Measurements from ENCODE around the gene EIF4E3.

EIF4E3 gene

GRCh38 chr3:71713041-71713440 is 12.2 kb downstream of the EIF4E3 start:
- Histone ChIP-seq H3K27me3 (ENCODE audit: insufficient read depth, poor library complexity, severe bottlenecking) (no peaks in the 10 kb centered on the region), H3K4me3 (replicated peaks; ENCODE audit: insufficient read depth, low read length) (no peak overlapping the region), H3K27ac (replicated peaks) (no peak overlapping the region)
- no peak for TF ChIP-seq POLR2AphosphoS5 (IDR thresholded peaks at IDR 0.05; ENCODE audit: low read depth)
- no peak for TF ChIP-seq SPI1 (IDR thresholded peaks at IDR 0.05; ENCODE audit: borderline replicate concordance, low read depth)
- TF ChIP-seq, protein P1, sequence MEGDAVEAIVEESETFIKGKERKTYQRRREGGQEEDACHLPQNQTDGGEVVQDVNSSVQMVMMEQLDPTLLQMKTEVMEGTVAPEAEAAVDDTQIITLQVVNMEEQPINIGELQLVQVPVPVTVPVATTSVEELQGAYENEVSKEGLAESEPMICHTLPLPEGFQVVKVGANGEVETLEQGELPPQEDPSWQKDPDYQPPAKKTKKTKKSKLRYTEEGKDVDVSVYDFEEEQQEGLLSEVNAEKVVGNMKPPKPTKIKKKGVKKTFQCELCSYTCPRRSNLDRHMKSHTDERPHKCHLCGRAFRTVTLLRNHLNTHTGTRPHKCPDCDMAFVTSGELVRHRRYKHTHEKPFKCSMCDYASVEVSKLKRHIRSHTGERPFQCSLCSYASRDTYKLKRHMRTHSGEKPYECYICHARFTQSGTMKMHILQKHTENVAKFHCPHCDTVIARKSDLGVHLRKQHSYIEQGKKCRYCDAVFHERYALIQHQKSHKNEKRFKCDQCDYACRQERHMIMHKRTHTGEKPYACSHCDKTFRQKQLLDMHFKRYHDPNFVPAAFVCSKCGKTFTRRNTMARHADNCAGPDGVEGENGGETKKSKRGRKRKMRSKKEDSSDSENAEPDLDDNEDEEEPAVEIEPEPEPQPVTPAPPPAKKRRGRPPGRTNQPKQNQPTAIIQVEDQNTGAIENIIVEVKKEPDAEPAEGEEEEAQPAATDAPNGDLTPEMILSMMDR (IDR thresholded peaks at IDR 0.05; ENCODE audit: insufficient read depth, low read length), result no peak
- TF ChIP-seq REST (IDR thresholded peaks at IDR 0.05; ENCODE audit: insufficient replicate concordance, low read depth), result no peak
- no peak for TF ChIP-seq GABPA (IDR thresholded peaks at IDR 0.05; ENCODE audit: low read depth)
- no peak for DNase-seq (ENCODE audit: low read depth in 1 of 2, low spot score in 1 of 2)

DNA sequence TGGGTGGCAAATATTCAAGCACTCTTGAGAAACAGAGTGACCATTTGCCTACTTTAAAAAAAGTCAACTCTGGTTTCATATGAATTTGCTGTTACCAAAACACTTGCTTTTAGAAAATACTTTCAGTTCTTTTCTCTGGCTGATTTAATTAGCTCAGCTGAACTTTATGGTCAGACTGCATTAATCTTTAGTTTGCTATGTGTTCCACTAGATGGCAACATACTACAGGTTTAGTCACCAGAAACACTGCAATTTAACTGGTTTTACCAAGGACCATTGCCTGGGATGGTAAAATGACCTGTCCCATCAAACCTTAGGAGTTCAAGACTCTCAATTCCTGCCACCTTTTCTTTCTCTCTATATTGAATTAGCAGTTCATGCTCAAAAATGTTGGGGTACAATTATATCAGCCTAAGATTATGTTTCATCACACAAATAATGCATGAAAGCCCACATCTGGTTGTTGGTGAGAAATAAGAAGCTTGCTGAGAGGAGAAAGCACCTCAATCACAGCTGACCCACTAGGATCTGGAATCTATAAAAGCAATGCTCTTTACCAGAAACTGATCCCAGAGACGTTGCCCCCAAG is 14.2 kb downstream of the EIF4E3 start:
- H3K27me3 ChIP-seq (ENCODE audit: insufficient read depth, poor library complexity, severe bottlenecking), result no peaks in the 10 kb centered on the region
- H3K27ac ChIP-seq (replicated peaks), result no peak overlapping the region
- no peak overlapping the region for H3K4me3 ChIP-seq (replicated peaks; ENCODE audit: insufficient read depth, low read length)
- TF ChIP-seq, protein P1 (IDR thresholded peaks at IDR 0.05; ENCODE audit: insufficient read depth, low read length), result peak; percentile 39
- TF ChIP-seq SPI1 (IDR thresholded peaks at IDR 0.05; ENCODE audit: borderline replicate concordance, low read depth), result no peak
- peak in 1 of 2 experiments; percentile 30 for DNase-seq (ENCODE audit: low read depth in 1 of 2, low spot score in 1 of 2)

- no peaks in the 10 kb centered on the region for H3K27me3 ChIP-seq (ENCODE audit: insufficient read depth, poor library complexity, severe bottlenecking)
- no peak overlapping the region for H3K27ac ChIP-seq (replicated peaks)
- peak; percentile 83 for TF ChIP-seq REST (IDR thresholded peaks at IDR 0.05; ENCODE audit: insufficient replicate concordance, low read depth)
- no peak for TF ChIP-seq GABPA (IDR thresholded peaks at IDR 0.05; ENCODE audit: low read depth)
- H3K4me3 ChIP-seq (replicated peaks; ENCODE audit: insufficient read depth, low read length), result no peak overlapping the region
- DNase-seq (ENCODE audit: low read depth in 1 of 2, low spot score in 1 of 2), result no peak
Measured at GRCh38 chr3:71709908-71710511, 15.2 kb downstream of the EIF4E3 start.

DNA sequence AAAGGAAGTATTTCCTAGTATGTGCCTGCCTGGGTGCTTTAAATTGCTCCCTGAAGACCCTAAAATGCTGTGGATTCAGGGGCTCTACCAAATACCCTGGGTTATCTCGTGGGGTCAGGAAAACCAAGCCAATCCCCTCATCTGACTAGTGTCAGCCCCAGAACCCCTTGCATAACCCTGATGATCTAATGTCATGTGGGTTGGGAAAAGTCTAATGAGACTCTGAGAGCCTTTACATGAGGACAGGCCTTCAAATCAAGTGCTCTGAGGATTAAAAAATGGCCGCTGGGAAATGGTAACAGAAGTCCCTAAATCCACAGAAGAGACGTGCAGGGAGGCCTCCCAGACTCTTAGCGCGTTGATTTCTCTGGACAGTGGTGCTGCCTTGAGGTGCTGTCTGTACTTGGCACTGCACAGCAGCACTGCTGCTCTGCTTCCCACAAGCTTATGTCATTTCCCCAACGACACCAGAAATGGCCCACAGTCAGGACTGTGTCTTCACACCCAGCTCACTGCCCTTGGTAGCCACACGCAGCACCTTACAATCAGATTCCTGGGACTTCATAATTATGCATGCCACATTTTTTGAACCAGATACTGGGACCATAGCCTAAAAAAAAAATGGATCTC is 16.6 kb downstream of the EIF4E3 start:
- DNase-seq (ENCODE audit: low read depth in 1 of 2, low spot score in 1 of 2), result peak in 1 of 2 experiments; percentile 39
- Histone ChIP-seq H3K4me3 (replicated peaks; ENCODE audit: insufficient read depth, low read length) (no peak overlapping the region), H3K27ac (replicated peaks) (no peak overlapping the region), H3K27me3 (ENCODE audit: insufficient read depth, poor library complexity, severe bottlenecking) (no peaks in the 10 kb centered on the region)
- TF ChIP-seq GABPA (IDR thresholded peaks at IDR 0.05; ENCODE audit: low read depth) (no peak), REST (IDR thresholded peaks at IDR 0.05; ENCODE audit: insufficient replicate concordance, low read depth) (no peak), SPI1 (IDR thresholded peaks at IDR 0.05; ENCODE audit: borderline replicate concordance, low read depth) (no peak), POLR2AphosphoS5 (IDR thresholded peaks at IDR 0.05; ENCODE audit: low read depth) (no peak)
- TF ChIP-seq, protein P1 (IDR thresholded peaks at IDR 0.05; ENCODE audit: insufficient read depth, low read length), result no peak
